Measurements from ENCODE around the gene SFXN1.
"Not testable (repeated sequence)": the region's sequence is repeated elsewhere in the genome, so short reads cannot be mapped to it uniquely, and the experiment has no call there.

The SFXN1 gene

DNA sequence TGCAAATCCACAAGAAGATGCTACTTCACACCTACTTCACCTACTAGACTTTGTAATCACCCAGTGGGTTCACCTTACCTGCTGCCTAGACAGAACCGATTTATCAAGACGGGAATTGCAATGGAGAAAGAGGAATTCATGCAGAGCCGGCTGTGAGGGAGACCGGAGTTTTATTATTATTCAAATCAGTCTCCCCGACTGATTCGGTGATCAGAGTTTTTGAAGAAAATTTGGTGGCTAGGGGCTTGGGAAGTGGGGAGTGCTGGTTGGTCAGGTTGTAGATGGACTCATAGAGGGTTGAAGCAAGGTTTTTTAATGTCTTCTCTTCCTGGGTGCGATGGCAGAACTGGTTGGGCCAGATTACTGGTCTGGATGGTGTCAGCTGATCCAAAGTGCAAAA is 23.4 kb downstream of the SFXN1 start:
- DNase-seq: no peak

GRCh38 chr5:175507671-175508070 is 29.3 kb downstream of the SFXN1 start:
- not testable (repeated sequence) for DNase-seq

DNA sequence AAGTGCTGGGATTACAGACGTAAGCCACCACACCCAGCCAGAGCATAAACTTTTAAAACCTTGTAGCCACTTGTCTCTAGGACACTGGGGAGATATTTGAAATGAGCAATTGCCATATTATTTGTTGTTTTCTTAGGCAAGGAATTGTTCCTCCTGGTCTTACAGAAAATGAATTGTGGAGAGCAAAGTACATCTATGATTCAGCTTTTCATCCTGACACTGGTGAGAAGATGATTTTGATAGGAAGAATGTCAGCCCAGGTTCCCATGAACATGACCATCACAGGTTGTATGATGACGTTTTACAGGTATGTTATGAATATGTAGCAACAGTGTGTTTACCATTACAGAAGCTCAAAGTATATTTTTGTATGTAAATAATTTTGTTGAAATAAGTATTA is 30.5 kb downstream of the SFXN1 start:
- DNase-seq: no peak

GRCh38 chr5:175513297-175513696 is 34.9 kb downstream of the SFXN1 start:
- no peak for DNase-seq

DNA sequence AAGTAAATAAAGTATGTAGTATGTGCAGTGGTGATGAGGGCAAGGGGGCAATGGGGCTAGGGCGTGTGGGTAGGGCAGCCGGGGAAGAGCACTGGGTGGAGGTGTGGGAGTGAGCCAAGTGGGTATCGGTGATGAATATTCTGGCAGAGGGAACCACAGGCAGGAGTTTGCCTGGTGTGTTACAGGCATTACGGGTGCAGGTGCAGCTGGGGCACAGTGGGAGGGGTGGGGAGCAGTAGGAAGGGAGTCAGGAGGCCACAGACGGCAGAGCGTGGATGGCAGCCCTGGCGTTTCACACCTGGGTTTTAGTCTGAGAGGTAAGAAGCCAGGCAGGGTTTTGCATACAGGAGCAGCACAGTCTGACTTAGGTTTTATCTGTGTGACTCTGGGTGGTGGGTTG is 35.4 kb downstream of the SFXN1 start:
- DNase-seq: no peak

DNA sequence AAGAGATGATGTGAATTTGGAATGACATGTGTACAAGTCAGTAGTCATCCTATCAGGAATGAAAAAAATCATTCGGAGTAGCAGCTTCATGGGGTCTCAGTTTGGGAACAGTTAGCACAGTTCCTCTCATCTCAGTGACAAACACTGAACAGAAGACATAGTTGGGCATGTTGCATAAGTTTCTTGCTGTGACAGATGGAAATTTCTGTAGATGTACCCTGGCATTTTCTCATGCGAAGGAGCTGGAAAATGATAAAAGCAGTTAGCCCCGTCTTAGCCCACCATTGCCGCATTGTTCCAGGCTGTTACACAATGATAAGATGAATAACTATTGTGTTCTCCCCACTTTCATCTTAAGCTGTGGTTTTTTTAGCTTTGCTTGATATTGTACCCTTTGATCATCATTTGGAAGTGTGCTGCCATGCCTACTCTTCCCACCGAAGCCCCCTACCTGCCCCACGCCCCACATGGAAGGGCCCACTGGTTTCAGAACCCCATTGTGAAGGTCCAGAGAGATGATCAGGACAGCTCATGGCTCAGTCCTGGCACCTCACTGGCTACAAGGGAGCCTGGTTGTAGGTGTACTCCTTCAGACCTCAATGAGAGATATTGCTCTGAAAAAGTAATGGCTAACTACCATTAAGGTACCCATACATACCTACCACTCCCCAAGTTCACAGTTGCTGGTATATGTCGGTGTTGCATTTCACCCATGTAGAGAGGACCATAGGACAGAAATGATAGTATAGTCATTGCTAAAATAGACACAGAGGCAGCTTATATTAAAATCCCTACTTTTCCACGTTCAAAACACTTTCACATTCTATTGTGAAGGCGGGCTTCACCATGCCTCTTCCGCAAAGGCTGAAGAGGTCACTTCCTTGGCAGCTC is 38.8 kb downstream of the SFXN1 start:
- DNase-seq: no peak

DNA sequence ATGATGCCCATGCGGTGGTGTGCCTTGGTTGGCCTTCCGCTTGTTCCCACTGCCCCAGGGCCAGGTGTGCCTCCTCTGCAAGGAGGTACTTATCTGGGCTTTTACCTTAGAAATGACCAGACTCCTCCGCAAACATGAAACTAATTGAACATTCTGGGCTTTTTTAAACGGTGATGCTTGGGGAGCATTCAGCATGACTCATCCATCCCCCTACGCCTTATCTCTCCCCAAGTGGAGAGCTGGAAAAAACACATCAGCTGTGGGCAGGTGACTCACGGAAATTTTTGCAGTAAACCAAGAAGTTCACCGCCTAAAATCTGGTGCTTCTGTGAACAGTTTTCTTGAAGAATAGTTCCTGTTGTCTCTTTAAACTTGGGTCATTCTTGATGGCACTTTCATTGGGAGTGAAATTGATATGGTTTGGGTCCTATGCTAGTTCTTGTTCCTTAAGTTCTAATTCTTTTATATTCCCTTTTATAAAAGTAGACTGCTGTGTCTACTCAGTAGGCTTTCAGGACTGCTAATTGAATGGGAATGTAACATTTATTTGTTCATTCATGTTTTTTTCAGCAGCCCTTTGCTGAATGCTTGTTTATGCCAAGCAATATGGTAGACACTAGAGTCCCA is 39.6 kb downstream of the SFXN1 start:
- DNase-seq: no peak

DNA sequence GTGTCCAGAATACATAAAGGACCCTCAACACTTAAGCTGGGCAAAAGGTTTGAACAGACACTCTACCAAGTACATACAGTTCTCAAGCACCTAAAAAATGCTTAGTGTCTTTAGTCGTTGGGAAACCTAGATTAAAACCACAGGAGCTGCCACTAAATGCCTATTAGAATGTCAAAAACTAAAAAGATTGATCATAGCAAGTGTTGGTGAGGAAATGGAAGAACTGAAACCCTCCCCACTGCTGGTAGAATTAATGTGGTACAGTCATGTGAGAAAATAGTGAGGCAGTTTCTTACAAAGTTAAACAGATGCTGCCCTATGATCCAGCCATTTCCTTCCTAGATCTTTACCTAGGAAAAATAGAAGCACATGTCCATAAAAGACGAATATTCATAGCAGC is 40.6 kb downstream of the SFXN1 start:
- DNase-seq: no peak

- DNase-seq: no peak
Observed at GRCh38 chr5:175520321-175520720, 42.0 kb downstream of the SFXN1 start.

GRCh38 chr5:175520873-175521272 is 42.5 kb downstream of the SFXN1 start:
- no peak for DNase-seq

GRCh38 chr5:175521313-175521833 is 43.0 kb downstream of the SFXN1 start:
- DNase-seq: no peak

GRCh38 chr5:175523292-175523691 is 44.9 kb downstream of the SFXN1 start:
- no peak for DNase-seq

- no peak for DNase-seq
Observed at GRCh38 chr5:175524211-175524610, 45.9 kb downstream of the SFXN1 start.

GRCh38 chr5:175526691-175527090 is 48.3 kb downstream of the SFXN1 start:
- DNase-seq: no peak

- DNase-seq: no peak
Observed at GRCh38 chr5:175531361-175531760, 53.0 kb downstream of the SFXN1 start.

- peak; percentile 9 to 82 for DNase-seq
Observed at GRCh38 chr5:175534070-175534932, 55.9 kb downstream of the SFXN1 start.

DNA sequence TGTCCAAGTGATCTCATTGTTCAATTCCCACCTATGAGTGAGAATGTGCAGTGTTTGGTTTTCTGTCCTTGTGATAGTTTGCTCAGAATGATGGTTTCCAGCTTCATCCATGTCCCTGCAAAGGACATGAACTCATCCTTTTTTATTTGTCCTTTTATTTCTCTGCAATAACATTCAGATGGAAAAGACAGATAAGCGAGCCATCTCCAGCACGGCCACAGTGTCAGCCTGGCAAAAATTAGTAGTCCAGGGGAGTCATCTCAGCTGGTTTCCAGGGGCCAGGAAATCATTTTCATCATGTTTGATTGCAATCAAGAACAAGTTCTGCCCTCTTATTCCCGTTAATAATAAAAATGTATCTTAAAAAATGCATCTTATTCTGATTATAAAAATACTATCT is 57.0 kb downstream of the SFXN1 start:
- not testable (repeated sequence) for DNase-seq

GRCh38 chr5:175535796-175536195 is 57.4 kb downstream of the SFXN1 start:
- DNase-seq: no peak

DNA sequence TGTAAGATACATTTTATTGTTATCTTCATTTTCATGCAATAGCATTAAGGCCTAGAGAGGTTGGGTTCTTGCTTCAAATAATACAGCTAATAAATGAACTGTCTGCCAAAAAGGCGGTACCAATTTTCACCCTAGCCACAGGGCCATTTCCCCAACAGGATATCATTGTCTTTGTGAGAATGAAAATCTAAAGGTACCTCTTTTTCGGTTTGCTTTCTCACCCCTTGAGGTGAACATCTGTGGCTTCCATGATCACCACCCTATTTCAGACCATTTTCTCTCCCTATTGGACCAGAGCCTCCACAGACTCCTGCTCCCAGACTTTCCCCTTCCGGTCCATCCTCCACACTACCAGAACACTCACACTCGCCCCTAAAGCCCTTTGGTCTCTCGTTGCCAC is 60.2 kb downstream of the SFXN1 start:
- DNase-seq: no peak

- no peak for DNase-seq
Observed at GRCh38 chr5:175539936-175540335, 61.6 kb downstream of the SFXN1 start.

DNA sequence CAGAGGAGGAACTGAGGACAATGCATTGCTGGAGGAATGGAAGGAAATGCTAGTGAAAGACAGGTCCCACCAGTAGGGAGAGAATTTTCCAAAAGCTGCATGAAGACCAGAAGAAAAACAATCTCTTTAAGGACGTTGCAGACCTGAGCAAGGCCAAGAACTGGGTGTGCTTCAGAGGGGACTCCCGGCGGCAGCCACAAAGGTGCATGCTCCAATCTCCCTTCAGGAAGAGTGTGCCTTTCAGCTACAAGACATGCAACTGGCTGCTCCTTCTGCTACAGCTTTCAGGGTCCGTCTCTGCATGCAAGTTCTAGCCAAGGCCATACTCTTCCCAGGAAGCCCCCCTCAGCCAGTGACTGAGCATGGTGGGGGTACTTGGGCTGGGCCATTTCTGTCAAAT is 62.9 kb downstream of the SFXN1 start:
- no peak for DNase-seq

GRCh38 chr5:175542232-175542965 is 64.0 kb downstream of the SFXN1 start:
- no peak for DNase-seq

- no peak for DNase-seq
Observed at GRCh38 chr5:175542966-175543235, 64.5 kb downstream of the SFXN1 start.
